Ecto neural progenitor cell (in vitro differentiated cells): Measurements from ENCODE around the gene CFAP20.
"Not testable (repeated sequence)": the region's sequence is repeated elsewhere in the genome, so short reads cannot be mapped to it uniquely, and the experiment has no call there.

ENCODE experiments used
- DNase-seq: peaks from one replicate; pipeline ENCODE4 v3.0.0-alpha.2; 2018; ENCODE audit warnings: low spot score

CFAP20 gene

GRCh38 chr16:58096249-58096648 lies 32.9 kb downstream of the CFAP20 start:
- no peak for DNase-seq

GRCh38 chr16:58095575-58095960 lies 33.6 kb downstream of the CFAP20 start:
- DNase-seq: not testable (repeated sequence)

- no peak for DNase-seq
Observed at GRCh38 chr16:58094791-58095574, 34.2 kb downstream of the CFAP20 start.

- DNase-seq: no peak
Observed at GRCh38 chr16:58094026-58094425, 35.2 kb downstream of the CFAP20 start.

- not testable (repeated sequence) for DNase-seq
Observed at GRCh38 chr16:58090396-58090795, 38.8 kb downstream of the CFAP20 start.

- DNase-seq: no peak
Observed at GRCh38 chr16:58088091-58088490, 41.1 kb downstream of the CFAP20 start.

GRCh38 chr16:58087209-58087913 lies 41.8 kb downstream of the CFAP20 start:
- no peak for DNase-seq

GRCh38 chr16:58086381-58087208 lies 42.6 kb downstream of the CFAP20 start:
- DNase-seq: no peak

- no peak for DNase-seq
Observed at GRCh38 chr16:58085584-58086251, 43.5 kb downstream of the CFAP20 start.

GRCh38 chr16:58085171-58085570 lies 44.0 kb downstream of the CFAP20 start:
- no peak for DNase-seq

GRCh38 chr16:58084635-58085034 lies 44.5 kb downstream of the CFAP20 start:
- no peak for DNase-seq

- no peak for DNase-seq
Observed at GRCh38 chr16:58082381-58082780, 46.8 kb downstream of the CFAP20 start.

GRCh38 chr16:58080657-58081056 lies 48.5 kb downstream of the CFAP20 start:
- not testable (repeated sequence) for DNase-seq

GRCh38 chr16:58077796-58078195 lies 51.4 kb downstream of the CFAP20 start:
- DNase-seq: no peak

GRCh38 chr16:58076514-58076913 lies 52.7 kb downstream of the CFAP20 start:
- DNase-seq: no peak

GRCh38 chr16:58074657-58075056 lies 54.5 kb downstream of the CFAP20 start:
- DNase-seq: no peak

- DNase-seq: not testable (repeated sequence)
Observed at GRCh38 chr16:58073086-58073485, 56.1 kb downstream of the CFAP20 start.

GRCh38 chr16:58072134-58072533 lies 57.0 kb downstream of the CFAP20 start:
- not testable (repeated sequence) for DNase-seq

- DNase-seq: no peak
Observed at GRCh38 chr16:58070585-58070984, 58.6 kb downstream of the CFAP20 start.
